WTC11 (cell line): ENCODE results near the gene ZSWIM6. TPM values are rescaled to one million over a fixed set of nuclear protein-coding genes. Genes with fewer than 3 reads are reported as not detected.

Experiments
- ATAC-seq: fragments of 200-7000 bp; cut with Tn5 transposase; 2 replicates; pipeline ENCODE4 v1.10.0; 2021; ENCODE audit warnings: mild to moderate bottlenecking, moderate library complexity
- CTCF ChIA-PET: fragments of 300-600 bp; sonication (Branson Sonifier 250); formaldehyde crosslinking; loops from one replicate; lab custom pipeline; 2021; ENCODE audit warnings: antibody characterized with exemption; lab: Charles Lee
- POLR2A ChIA-PET: fragments of 350-600 bp; sonication (Branson Sonifier 250); formaldehyde crosslinking; loops from one replicate; lab custom pipeline; 2021; ENCODE audit warnings: antibody characterized with exemption; lab: Charles Lee
- DNase-seq: peaks from one replicate; pipeline ENCODE4 v3.0.0; 2021; ENCODE audit warnings: low spot score
- H3K27ac Mint-ChIP-seq: 2 replicates; pipeline ENCODE4 v1.8.0; 2021; ENCODE audit warnings: mixed read lengths
- H3K27me3 Mint-ChIP-seq: 2 replicates; pipeline ENCODE4 v1.8.0; 2021; ENCODE audit warnings: low read depth, mild to moderate bottlenecking, moderate library complexity, mixed read lengths
- H3K36me3 Mint-ChIP-seq: 2 replicates; pipeline ENCODE4 v1.8.0; 2021; ENCODE audit warnings: mixed read lengths
- H3K4me1 Mint-ChIP-seq: 2 replicates; pipeline ENCODE4 v1.8.0; 2022; ENCODE audit warnings: mixed read lengths
- H3K4me3 Mint-ChIP-seq: 2 replicates; pipeline ENCODE4 v1.8.0; 2021; ENCODE audit warnings: mild to moderate bottlenecking, moderate library complexity, mixed read lengths
- H3K9me3 Mint-ChIP-seq: 2 replicates; pipeline ENCODE4 v1.8.0; 2021; ENCODE audit warnings: mixed read lengths
- FOXJ3 ChIP-seq: sonication (generic); formaldehyde crosslinking; IDR thresholded peaks from 2 replicates; pipeline ENCODE4 v1.9.0; 2021; ENCODE audit warnings: missing genetic modification reagents, mild to moderate bottlenecking, borderline replicate concordance
- FOXK1 ChIP-seq: sonication (generic); formaldehyde crosslinking; IDR thresholded peaks from 2 replicates; pipeline ENCODE4 v1.8.0; 2022; ENCODE audit warnings: mild to moderate bottlenecking, moderate library complexity, missing genetic modification reagents
- HMGA2 ChIP-seq: fragments of 250-450 bp; sonication (Bioruptor Pico); IDR thresholded peaks from 2 replicates; pipeline ENCODE4 v1.4.0; 2021; ENCODE audit warnings: mild to moderate bottlenecking, moderate library complexity
- JAZF1 ChIP-seq: fragments of 250-450 bp; sonication (Bioruptor Pico); IDR thresholded peaks from 2 replicates; pipeline ENCODE4 v1.9.0; 2021; ENCODE audit warnings: moderate library complexity, mild to moderate bottlenecking, inconsistent platforms
- MXD4 ChIP-seq: fragments of 250-450 bp; sonication (Bioruptor Pico); IDR thresholded peaks from 2 replicates; pipeline ENCODE4 v1.8.0; 2021; ENCODE audit warnings: mild to moderate bottlenecking, moderate library complexity, borderline replicate concordance
- ZNF317 ChIP-seq: sonication (generic); formaldehyde crosslinking; IDR thresholded peaks from 2 replicates; pipeline ENCODE4 v1.8.1; 2023; ENCODE audit warnings: low read depth, mild to moderate bottlenecking, moderate library complexity, missing genetic modification reagents, borderline replicate concordance
- total RNA-seq: library from RNA; stranded (reverse); gene quantifications from 3 replicates; pipeline ENCODE4 v1.2.3, GENCODE V29; 2021
- TF ChIP-seq, protein P1 (sequence below): fragments of 250-450 bp; sonication (Bioruptor Pico); IDR thresholded peaks from 2 replicates; pipeline ENCODE4 v1.9.0; 2021; ENCODE audit warnings: mild to moderate bottlenecking, borderline replicate concordance
- TF ChIP-seq, protein P2 (sequence below): fragments of 250-450 bp; sonication (Bioruptor Pico); IDR thresholded peaks from 2 replicates; pipeline ENCODE4 v1.9.0; 2021; ENCODE audit warnings: mild to moderate bottlenecking
- TF ChIP-seq, protein P3 (sequence below): sonication (generic); formaldehyde crosslinking; IDR thresholded peaks from 2 replicates; pipeline ENCODE4 v1.8.1; 2023; ENCODE audit warnings: mild to moderate bottlenecking, missing genetic modification reagents, moderate library complexity
- TF ChIP-seq, protein P4 (sequence below): sonication (generic); formaldehyde crosslinking; IDR thresholded peaks from 2 replicates; pipeline ENCODE4 v1.8.0; 2022; ENCODE audit warnings: missing genetic modification reagents
- TF ChIP-seq, protein P5 (sequence below): sonication (generic); formaldehyde crosslinking; IDR thresholded peaks from 2 replicates; pipeline ENCODE4 v1.8.0; 2022; ENCODE audit warnings: mild to moderate bottlenecking, missing genetic modification reagents
- TF ChIP-seq, protein P6 (sequence below): sonication (generic); formaldehyde crosslinking; IDR thresholded peaks from 2 replicates; pipeline ENCODE4 v1.8.1; 2022; ENCODE audit warnings: mild to moderate bottlenecking, moderate library complexity, missing genetic modification reagents
- TF ChIP-seq, protein P7 (sequence below): fragments of 250-450 bp; sonication (Bioruptor Pico); IDR thresholded peaks from 2 replicates; pipeline ENCODE4 v2.1.2; 2022; ENCODE audit warnings: mild to moderate bottlenecking, moderate library complexity

ZSWIM6 gene
- total RNA-seq, 1 experiment from 2014 or later: 12.5 TPM

DNA sequence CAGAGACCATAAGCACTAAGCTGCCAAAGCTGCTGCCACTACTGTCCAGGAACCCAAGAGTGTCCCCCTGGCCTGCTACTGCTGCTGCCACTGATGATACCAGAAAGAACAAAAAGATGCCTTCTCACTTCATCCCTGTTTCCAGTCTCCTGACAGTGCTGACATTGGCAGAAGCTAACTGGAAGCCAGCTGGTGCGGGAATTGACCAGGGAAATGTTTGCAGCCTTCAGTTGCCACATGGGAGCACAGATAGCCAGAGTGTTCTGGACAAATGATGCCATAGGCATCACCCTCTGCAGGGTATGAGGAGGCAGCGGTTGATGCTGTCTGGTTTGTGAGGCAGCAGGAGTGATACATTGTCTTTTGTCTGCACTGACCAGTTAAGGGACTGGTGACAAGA is 258.4 kb downstream of the ZSWIM6 start (continued):
- TF ChIP-seq, protein P1, sequence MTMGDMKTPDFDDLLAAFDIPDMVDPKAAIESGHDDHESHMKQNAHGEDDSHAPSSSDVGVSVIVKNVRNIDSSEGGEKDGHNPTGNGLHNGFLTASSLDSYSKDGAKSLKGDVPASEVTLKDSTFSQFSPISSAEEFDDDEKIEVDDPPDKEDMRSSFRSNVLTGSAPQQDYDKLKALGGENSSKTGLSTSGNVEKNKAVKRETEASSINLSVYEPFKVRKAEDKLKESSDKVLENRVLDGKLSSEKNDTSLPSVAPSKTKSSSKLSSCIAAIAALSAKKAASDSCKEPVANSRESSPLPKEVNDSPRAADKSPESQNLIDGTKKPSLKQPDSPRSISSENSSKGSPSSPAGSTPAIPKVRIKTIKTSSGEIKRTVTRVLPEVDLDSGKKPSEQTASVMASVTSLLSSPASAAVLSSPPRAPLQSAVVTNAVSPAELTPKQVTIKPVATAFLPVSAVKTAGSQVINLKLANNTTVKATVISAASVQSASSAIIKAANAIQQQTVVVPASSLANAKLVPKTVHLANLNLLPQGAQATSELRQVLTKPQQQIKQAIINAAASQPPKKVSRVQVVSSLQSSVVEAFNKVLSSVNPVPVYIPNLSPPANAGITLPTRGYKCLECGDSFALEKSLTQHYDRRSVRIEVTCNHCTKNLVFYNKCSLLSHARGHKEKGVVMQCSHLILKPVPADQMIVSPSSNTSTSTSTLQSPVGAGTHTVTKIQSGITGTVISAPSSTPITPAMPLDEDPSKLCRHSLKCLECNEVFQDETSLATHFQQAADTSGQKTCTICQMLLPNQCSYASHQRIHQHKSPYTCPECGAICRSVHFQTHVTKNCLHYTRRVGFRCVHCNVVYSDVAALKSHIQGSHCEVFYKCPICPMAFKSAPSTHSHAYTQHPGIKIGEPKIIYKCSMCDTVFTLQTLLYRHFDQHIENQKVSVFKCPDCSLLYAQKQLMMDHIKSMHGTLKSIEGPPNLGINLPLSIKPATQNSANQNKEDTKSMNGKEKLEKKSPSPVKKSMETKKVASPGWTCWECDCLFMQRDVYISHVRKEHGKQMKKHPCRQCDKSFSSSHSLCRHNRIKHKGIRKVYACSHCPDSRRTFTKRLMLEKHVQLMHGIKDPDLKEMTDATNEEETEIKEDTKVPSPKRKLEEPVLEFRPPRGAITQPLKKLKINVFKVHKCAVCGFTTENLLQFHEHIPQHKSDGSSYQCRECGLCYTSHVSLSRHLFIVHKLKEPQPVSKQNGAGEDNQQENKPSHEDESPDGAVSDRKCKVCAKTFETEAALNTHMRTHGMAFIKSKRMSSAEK: no peak
- no peak for TF ChIP-seq MXD4 (CRISPR knock-in tag)
- TF ChIP-seq, all 79 proteins: peak for 0

DNA sequence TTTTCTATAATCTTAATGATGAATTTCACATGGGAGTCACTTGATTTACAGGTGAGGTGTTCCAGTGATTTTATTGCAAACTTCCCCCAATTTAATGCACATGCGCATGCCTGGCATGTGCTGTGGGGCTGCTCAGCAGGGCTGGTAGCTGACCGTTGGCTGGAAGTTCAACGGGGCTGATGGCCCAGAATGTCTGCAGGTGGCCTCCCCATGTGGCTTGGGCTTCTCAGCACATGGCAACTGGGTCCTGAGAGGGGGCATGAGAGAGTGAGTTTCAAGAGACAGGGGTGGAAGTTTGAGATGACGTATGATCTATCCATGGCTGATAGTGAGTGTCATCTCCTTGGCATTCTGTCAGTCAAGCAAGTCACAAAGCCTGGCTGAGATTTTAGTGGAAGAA is 259.8 kb downstream of the ZSWIM6 start:
- CTCF ChIA-PET: no interaction called here
- Mint-ChIP-seq H3K4me1 (no peaks in the 10 kb centered on the region), H3K36me3 (0 out of 2 replicates have a peak, but pooled peaks cover 3% of the 10 kb centered on the region), H3K9me3 (peaks cover 24% of the 10 kb centered on the region), H3K27ac (no peak overlapping the region), H3K4me3 (no peak overlapping the region), H3K27me3 (no peaks in the 10 kb centered on the region; the same call in 1 of the 2 replicates)
- POLR2A ChIA-PET: no interaction called here
- DNase-seq (no peak), ATAC-seq (no peak)
- TF ChIP-seq JAZF1 (no peak), FOXK1 (CRISPR knock-in tag) (no peak), FOXJ3 (CRISPR knock-in tag) (no peak)
- TF ChIP-seq, protein P2, sequence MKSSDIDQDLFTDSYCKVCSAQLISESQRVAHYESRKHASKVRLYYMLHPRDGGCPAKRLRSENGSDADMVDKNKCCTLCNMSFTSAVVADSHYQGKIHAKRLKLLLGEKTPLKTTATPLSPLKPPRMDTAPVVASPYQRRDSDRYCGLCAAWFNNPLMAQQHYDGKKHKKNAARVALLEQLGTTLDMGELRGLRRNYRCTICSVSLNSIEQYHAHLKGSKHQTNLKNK (CRISPR knock-in tag): no peak
- TF ChIP-seq, protein P1: no peak
- TF ChIP-seq, protein P3, sequence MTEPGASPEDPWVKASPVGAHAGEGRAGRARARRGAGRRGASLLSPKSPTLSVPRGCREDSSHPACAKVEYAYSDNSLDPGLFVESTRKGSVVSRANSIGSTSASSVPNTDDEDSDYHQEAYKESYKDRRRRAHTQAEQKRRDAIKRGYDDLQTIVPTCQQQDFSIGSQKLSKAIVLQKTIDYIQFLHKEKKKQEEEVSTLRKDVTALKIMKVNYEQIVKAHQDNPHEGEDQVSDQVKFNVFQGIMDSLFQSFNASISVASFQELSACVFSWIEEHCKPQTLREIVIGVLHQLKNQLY: no peak
- TF ChIP-seq, protein P4, sequence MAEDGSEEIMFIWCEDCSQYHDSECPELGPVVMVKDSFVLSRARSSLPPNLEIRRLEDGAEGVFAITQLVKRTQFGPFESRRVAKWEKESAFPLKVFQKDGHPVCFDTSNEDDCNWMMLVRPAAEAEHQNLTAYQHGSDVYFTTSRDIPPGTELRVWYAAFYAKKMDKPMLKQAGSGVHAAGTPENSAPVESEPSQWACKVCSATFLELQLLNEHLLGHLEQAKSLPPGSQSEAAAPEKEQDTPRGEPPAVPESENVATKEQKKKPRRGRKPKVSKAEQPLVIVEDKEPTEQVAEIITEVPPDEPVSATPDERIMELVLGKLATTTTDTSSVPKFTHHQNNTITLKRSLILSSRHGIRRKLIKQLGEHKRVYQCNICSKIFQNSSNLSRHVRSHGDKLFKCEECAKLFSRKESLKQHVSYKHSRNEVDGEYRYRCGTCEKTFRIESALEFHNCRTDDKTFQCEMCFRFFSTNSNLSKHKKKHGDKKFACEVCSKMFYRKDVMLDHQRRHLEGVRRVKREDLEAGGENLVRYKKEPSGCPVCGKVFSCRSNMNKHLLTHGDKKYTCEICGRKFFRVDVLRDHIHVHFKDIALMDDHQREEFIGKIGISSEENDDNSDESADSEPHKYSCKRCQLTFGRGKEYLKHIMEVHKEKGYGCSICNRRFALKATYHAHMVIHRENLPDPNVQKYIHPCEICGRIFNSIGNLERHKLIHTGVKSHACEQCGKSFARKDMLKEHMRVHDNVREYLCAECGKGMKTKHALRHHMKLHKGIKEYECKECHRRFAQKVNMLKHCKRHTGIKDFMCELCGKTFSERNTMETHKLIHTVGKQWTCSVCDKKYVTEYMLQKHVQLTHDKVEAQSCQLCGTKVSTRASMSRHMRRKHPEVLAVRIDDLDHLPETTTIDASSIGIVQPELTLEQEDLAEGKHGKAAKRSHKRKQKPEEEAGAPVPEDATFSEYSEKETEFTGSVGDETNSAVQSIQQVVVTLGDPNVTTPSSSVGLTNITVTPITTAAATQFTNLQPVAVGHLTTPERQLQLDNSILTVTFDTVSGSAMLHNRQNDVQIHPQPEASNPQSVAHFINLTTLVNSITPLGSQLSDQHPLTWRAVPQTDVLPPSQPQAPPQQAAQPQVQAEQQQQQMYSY (CRISPR knock-in tag): no peak

DNA sequence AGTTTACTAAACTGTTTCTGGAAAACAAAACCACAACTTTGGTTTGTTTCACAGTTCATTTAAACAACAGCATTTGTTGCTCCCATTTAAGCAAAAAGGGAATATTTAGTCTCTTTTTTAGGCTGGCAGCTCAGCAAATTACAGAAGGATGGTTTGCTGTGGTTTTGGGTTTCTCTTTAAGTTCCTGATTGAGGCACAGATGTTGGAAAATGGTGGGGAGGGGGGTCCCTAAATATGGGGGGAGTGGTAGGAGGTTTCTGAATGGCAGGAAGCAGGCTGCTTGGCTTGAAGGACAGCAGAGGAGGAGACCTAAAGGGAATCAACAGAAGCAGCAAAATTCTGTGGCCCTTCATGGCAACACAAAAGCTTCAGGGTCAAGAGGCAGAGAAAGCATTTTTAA is 263.4 kb downstream of the ZSWIM6 start:
- Mint-ChIP-seq H3K4me3 (no peak overlapping the region), H3K36me3 (peaks cover 8% of the 10 kb centered on the region), H3K27ac (no peak overlapping the region), H3K27me3 (peaks cover 3% of the 10 kb centered on the region; the same call in 1 of the 2 replicates), H3K4me1 (peaks cover 10% of the 10 kb centered on the region), H3K9me3 (peaks cover 21% of the 10 kb centered on the region)
- no peak for ATAC-seq
- no peak for DNase-seq
- POLR2A ChIA-PET: no interaction called here
- CTCF ChIA-PET: interaction anchor here (1.2 kb wide), 1 partner anchor 63 kb away, joined by 4 read pairs; no protein-coding TSS in a partner anchor
- TF ChIP-seq HMGA2: no peak
- TF ChIP-seq, protein P2 (CRISPR knock-in tag): no peak
- TF ChIP-seq ZNF317 (CRISPR knock-in tag): no peak
- TF ChIP-seq, protein P5, sequence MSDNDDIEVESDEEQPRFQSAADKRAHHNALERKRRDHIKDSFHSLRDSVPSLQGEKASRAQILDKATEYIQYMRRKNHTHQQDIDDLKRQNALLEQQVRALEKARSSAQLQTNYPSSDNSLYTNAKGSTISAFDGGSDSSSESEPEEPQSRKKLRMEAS (CRISPR knock-in tag): no peak
- TF ChIP-seq, protein P6, sequence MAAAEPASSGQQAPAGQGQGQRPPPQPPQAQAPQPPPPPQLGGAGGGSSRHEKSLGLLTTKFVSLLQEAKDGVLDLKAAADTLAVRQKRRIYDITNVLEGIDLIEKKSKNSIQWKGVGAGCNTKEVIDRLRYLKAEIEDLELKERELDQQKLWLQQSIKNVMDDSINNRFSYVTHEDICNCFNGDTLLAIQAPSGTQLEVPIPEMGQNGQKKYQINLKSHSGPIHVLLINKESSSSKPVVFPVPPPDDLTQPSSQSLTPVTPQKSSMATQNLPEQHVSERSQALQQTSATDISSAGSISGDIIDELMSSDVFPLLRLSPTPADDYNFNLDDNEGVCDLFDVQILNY (CRISPR knock-in tag): no peak
- TF ChIP-seq, protein P7, sequence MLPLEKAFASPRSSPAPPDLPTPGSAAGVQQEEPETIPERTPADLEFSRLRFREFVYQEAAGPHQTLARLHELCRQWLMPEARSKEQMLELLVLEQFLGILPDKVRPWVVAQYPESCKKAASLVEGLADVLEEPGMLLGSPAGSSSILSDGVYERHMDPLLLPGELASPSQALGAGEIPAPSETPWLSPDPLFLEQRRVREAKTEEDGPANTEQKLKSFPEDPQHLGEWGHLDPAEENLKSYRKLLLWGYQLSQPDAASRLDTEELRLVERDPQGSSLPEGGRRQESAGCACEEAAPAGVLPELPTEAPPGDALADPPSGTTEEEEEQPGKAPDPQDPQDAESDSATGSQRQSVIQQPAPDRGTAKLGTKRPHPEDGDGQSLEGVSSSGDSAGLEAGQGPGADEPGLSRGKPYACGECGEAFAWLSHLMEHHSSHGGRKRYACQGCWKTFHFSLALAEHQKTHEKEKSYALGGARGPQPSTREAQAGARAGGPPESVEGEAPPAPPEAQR (CRISPR knock-in tag): no peak
